Coronary artery (tissue), 2 donors: ENCODE data around the gene CCDC54.

Experiments used
- DNase-seq: peaks from one replicate; pipeline ENCODE4 v3.0.0-alpha.2; 2017; ENCODE audit warnings: low spot score
- H3K27ac ChIP-seq, 2 donors: fragments of 200-600 bp; sonication (generic); one replicate each; pipeline ENCODE4 v1.5.1; 2016 to 2019
- H3K4me3 ChIP-seq: fragments of 200-600 bp; sonication (generic); 2 replicates; pipeline ENCODE4 v1.5.1; 2016; ENCODE audit warnings: mild to moderate bottlenecking, moderate library complexity
- TF ChIP-seq, protein P1 (sequence below): fragments of 200-600 bp; sonication (generic); IDR thresholded peaks from one replicate; pipeline ENCODE4 v1.5.1; 2019; ENCODE audit warnings: antibody characterized with exemption

The CCDC54 gene

DNA sequence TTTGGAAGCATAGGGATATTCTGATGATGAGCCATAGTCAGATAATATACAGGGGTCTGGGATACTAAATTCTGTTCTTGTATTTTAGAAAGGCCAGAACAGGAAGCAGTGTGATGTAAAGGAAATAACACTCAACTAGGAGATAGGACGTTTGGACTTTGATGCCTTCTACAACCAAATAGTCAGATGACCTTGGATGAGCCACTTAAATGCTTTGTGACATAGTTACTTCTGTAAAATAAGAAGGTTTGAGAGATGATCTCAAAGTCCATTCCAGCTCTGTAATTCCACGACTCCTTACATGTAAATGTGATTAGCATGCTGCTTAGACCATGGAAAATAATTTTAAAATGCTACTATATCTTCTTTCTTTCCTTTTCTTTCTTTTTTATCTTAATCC is 29.5 kb upstream of the CCDC54 start:
- TF ChIP-seq, protein P1, sequence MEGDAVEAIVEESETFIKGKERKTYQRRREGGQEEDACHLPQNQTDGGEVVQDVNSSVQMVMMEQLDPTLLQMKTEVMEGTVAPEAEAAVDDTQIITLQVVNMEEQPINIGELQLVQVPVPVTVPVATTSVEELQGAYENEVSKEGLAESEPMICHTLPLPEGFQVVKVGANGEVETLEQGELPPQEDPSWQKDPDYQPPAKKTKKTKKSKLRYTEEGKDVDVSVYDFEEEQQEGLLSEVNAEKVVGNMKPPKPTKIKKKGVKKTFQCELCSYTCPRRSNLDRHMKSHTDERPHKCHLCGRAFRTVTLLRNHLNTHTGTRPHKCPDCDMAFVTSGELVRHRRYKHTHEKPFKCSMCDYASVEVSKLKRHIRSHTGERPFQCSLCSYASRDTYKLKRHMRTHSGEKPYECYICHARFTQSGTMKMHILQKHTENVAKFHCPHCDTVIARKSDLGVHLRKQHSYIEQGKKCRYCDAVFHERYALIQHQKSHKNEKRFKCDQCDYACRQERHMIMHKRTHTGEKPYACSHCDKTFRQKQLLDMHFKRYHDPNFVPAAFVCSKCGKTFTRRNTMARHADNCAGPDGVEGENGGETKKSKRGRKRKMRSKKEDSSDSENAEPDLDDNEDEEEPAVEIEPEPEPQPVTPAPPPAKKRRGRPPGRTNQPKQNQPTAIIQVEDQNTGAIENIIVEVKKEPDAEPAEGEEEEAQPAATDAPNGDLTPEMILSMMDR = no peak
- DNase-seq = no peak
- Histone ChIP-seq H3K27ac (no peak overlapping the region), H3K4me3 (no peak overlapping the region)

DNA sequence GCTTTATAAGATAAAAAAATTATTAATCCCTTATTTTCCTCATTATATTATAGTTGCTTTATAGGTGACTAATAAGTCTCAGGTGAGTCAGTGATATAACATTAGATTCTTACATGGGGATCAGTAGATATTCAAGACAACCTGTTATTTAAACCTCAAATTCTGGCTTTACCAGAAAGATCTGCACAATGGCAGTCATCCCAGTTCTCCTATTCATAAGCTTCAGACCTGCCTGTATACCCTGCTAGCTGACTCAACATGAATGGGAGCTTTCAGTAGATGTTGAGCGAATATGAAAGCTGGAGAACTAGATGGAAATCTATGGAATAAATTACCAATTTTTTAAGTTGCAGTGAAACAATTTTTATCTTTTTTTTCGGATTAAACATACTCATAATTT is 20.5 kb upstream of the CCDC54 start:
- TF ChIP-seq, protein P1 = no peak
- Histone ChIP-seq H3K4me3 (no peak overlapping the region), H3K27ac (no peak overlapping the region)
- DNase-seq = no peak

DNA sequence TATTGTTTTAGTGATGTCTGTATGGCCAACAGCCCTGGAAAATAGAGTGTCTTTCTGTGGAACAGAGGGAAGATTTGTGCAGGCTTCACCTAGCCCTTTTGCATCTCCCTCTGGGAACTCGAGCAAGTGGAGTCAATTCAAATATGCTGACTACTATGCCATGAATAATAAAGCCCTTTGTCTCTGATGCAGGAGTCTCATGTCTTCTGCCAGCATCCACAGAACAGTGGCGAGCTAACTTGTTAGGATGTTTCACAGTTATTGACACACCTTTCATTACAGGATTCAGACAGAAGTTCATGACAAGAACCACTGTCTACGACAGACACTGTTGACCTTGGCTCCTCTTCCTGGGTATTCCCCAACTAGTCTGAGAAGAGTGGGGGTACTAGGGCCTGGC is 15.6 kb upstream of the CCDC54 start:
- H3K27ac ChIP-seq = no peak overlapping the region
- TF ChIP-seq, protein P1 = no peak
- no peak overlapping the region for H3K4me3 ChIP-seq
- DNase-seq = no peak

DNA sequence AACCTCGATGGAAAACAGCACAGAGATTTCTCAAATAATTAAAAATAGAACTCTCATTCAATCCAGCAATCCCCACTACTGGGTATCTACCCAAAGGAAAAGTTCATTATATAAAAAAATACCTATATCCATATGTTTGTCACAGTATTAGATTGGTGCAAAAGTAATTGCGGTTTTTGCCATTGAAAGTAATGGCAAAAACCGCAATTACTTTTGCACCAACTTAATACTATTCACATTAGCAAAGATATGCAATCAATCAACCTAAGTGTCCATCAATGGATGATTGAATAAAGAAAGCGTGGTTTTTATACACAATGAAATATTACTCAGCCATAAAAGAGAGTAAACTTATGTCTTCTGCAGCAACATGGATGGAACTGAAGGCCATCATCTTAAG is 12.2 kb upstream of the CCDC54 start:
- no peak overlapping the region for H3K27ac ChIP-seq
- TF ChIP-seq, protein P1 = no peak
- DNase-seq = no peak
- no peak overlapping the region for H3K4me3 ChIP-seq

DNA sequence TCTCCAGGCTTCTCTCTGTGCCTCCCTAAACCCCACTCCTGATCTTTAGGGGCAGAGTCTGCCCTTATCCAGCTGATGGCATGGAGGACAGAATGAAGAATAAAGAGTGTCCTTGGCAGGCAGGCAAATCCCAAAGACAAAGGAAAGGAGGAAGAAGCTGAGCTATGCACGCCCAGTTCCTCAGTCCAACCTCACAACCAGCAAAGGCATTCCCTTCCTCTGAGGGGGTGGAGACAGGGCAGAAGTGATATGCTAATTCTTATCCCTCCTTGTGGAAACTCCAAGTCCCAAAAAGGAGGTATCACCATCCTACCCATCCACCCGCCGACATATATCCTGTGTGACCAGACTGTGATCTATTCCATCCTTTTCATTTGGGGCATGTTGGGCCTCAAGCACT is 10.5 kb upstream of the CCDC54 start:
- TF ChIP-seq, protein P1 = no peak
- no peak for DNase-seq
- Histone ChIP-seq H3K27ac (no peak overlapping the region), H3K4me3 (no peak overlapping the region)

DNA sequence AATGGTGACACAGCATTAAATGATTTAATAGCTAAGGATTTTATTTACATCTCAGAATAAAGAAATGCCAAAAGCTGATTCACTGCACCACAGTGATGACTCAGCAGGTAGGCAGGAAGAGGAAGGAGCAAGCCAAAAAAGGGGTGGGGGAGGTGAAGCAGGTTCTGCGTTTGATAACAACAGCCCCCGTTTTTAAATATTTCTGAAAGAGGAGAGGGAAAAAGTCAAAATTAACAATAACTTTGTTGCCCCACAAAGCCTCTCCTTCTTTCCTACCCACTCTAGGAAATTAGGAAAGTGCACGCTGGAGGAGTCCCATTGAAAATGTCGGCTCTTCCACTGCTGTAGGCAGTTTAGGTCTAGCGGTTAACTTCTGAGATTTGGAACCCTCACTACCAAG is 9.9 kb upstream of the CCDC54 start:
- H3K4me3 ChIP-seq = no peak overlapping the region
- no peak for DNase-seq
- H3K27ac ChIP-seq = no peak overlapping the region
- TF ChIP-seq, protein P1 = no peak

DNA sequence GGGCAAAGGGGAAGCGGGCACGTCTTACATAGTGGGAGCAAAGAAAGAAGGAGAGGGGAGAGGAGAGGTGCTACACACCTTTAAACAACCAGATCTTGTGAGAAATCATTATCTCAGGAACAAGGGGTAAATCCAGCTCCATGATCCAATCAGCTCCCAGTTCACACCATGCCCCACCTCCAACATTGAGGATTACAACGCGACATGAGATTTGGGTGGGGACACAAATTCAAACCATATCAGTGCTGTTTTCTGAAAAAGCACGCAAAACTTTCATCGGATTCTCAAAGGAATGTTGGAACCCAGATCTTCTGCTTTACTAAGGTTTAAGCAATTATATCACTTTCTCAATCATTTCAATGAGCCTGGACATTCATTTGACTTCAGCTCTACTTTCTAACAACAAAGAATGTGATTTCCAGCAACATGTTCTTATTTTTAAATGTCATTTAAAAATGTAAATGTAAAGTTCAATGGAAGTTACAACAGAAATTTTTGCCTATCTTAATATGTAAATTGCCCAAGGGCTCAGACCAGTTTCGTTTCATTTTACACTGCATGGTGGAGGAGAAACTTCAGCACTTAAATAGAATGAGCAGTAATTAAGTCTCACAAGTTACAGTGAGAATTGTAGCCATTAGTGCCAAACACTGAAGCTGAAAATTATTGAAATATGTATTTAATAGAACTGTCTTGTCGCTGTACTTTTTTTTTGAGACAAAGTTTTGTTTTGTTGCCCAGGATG is 8.4 kb upstream of the CCDC54 start:
- TF ChIP-seq, protein P1 = no peak
- no peak for DNase-seq
- Histone ChIP-seq H3K4me3 (no peak overlapping the region), H3K27ac (no peak overlapping the region)
